Epithelial cell of esophagus (primary cell): ENCODE results near the gene FAM3B.

Experiments used
- DNase-seq: peaks from one replicate; pipeline ENCODE4 v3.0.0; 2010; ENCODE audit warnings: low read depth
- H3K4me3 ChIP-seq: 2 replicates; pipeline ENCODE4 v1.5.1; 2011; ENCODE audit warnings: mild to moderate bottlenecking, low read length, control low read depth
- CTCF ChIP-seq: IDR thresholded peaks from 2 replicates; pipeline ENCODE4 v1.5.1; 2011; ENCODE audit warnings: low read depth, mild to moderate bottlenecking, low read length, control low read depth, inconsistent platforms; ENCODE audit not compliant: insufficient read depth; ENCODE audit errors: missing control alignments

FAM3B gene

GRCh38 chr21:41365377-41366107, 48.9 kb downstream of the FAM3B start:
- DNase-seq, result no peak
- no peak overlapping the region for H3K4me3 ChIP-seq
- no peak for TF ChIP-seq CTCF

GRCh38 chr21:41366522-41367151, 50.0 kb downstream of the FAM3B start:
- H3K4me3 ChIP-seq, result no peak overlapping the region
- peak; percentile 70 for DNase-seq
- no peak for TF ChIP-seq CTCF

GRCh38 chr21:41367301-41367944, 50.8 kb downstream of the FAM3B start:
- no peak overlapping the region for H3K4me3 ChIP-seq
- no peak for DNase-seq

GRCh38 chr21:41367945-41368734, 51.5 kb downstream of the FAM3B start:
- no peak for DNase-seq
- TF ChIP-seq CTCF, result no peak
- no peak overlapping the region for H3K4me3 ChIP-seq

More at GRCh38 chr21:41367301-41367944, 50.8 kb downstream of the FAM3B start:
- TF ChIP-seq CTCF, result no peak

- no peak overlapping the region for H3K4me3 ChIP-seq
- TF ChIP-seq CTCF, result no peak
- no peak for DNase-seq
Observed at GRCh38 chr21:41368735-41369104, 52.1 kb downstream of the FAM3B start.

- DNase-seq, result no peak
Observed at GRCh38 chr21:41369105-41369919, 52.7 kb downstream of the FAM3B start.

More at GRCh38 chr21:41369105-41369919, 52.7 kb downstream of the FAM3B start:
- TF ChIP-seq CTCF, result no peak
- H3K4me3 ChIP-seq, result no peak overlapping the region
